Measurements from ENCODE around the gene CAMTA1.

The CAMTA1 gene

GRCh38 chr1:7045897-7046296 is 260.6 kb downstream of the CAMTA1 start:
- Histone ChIP-seq H3K9me3 (ENCODE audit: low read length) (no peaks in the 10 kb centered on the region), H3K9ac (ENCODE audit: low read length) (no peak overlapping the region), H3K27me3 (ENCODE audit: control insufficient read depth in 1 of 2, insufficient read depth in 2 of 2, low read length in 2 of 2) (peaks cover 0 to 6% of the 10 kb centered on the region in 2 donors), H3K27ac (ENCODE audit: low read depth, low read length) (no peak overlapping the region), H3K4me1 (ENCODE audit: insufficient read depth, low read length) (no peaks in the 10 kb centered on the region), H3K4me3 (ENCODE audit: low read depth in 1 of 2, low read length in 2 of 2) (no peak overlapping the region), H3K36me3 (ENCODE audit: insufficient read depth, low read length) (no peaks in the 10 kb centered on the region)

- no peak overlapping the region for H3K4me3 ChIP-seq (ENCODE audit: low read depth in 1 of 2, low read length in 2 of 2)
- H3K9ac ChIP-seq (ENCODE audit: low read length) = no peak overlapping the region
Measured at GRCh38 chr1:7046314-7046713, 261.1 kb downstream of the CAMTA1 start.

GRCh38 chr1:7046891-7047290 is 261.6 kb downstream of the CAMTA1 start:
- no peak overlapping the region for H3K4me3 ChIP-seq (ENCODE audit: low read depth in 1 of 2, low read length in 2 of 2)
- no peak overlapping the region for H3K9ac ChIP-seq (ENCODE audit: low read length)
- H3K4me1 ChIP-seq (ENCODE audit: insufficient read depth, low read length) = no peaks in the 10 kb centered on the region
- no peak overlapping the region for H3K27ac ChIP-seq (ENCODE audit: low read depth, low read length)
- H3K27me3 ChIP-seq (ENCODE audit: control insufficient read depth in 1 of 2, insufficient read depth in 2 of 2, low read length in 2 of 2) = peaks cover 0 to 6% of the 10 kb centered on the region in 2 donors
- no peaks in the 10 kb centered on the region for H3K36me3 ChIP-seq (ENCODE audit: insufficient read depth, low read length)
- no peaks in the 10 kb centered on the region for H3K9me3 ChIP-seq (ENCODE audit: low read length)

More at GRCh38 chr1:7046314-7046713, 261.1 kb downstream of the CAMTA1 start:
- Histone ChIP-seq H3K27ac (ENCODE audit: low read depth, low read length) (no peak overlapping the region), H3K4me1 (ENCODE audit: insufficient read depth, low read length) (no peaks in the 10 kb centered on the region), H3K27me3 (ENCODE audit: control insufficient read depth in 1 of 2, insufficient read depth in 2 of 2, low read length in 2 of 2) (peaks cover 0 to 6% of the 10 kb centered on the region in 2 donors), H3K9me3 (ENCODE audit: low read length) (no peaks in the 10 kb centered on the region), H3K36me3 (ENCODE audit: insufficient read depth, low read length) (no peaks in the 10 kb centered on the region)

- Histone ChIP-seq H3K27me3 (ENCODE audit: control insufficient read depth in 1 of 2, insufficient read depth in 2 of 2, low read length in 2 of 2) (peaks cover 0 to 6% of the 10 kb centered on the region in 2 donors), H3K27ac (ENCODE audit: low read depth, low read length) (no peak overlapping the region), H3K9ac (ENCODE audit: low read length) (no peak overlapping the region), H3K4me3 (ENCODE audit: low read depth in 1 of 2, low read length in 2 of 2) (no peak overlapping the region), H3K4me1 (ENCODE audit: insufficient read depth, low read length) (no peaks in the 10 kb centered on the region), H3K36me3 (ENCODE audit: insufficient read depth, low read length) (no peaks in the 10 kb centered on the region), H3K9me3 (ENCODE audit: low read length) (no peaks in the 10 kb centered on the region)
Measured at GRCh38 chr1:7047866-7048265, 262.6 kb downstream of the CAMTA1 start.

- Histone ChIP-seq H3K27me3 (ENCODE audit: control insufficient read depth in 1 of 2, insufficient read depth in 2 of 2, low read length in 2 of 2) (peaks cover 0 to 6% of the 10 kb centered on the region in 2 donors), H3K36me3 (ENCODE audit: insufficient read depth, low read length) (no peaks in the 10 kb centered on the region), H3K4me1 (ENCODE audit: insufficient read depth, low read length) (no peaks in the 10 kb centered on the region), H3K9ac (ENCODE audit: low read length) (no peak overlapping the region), H3K9me3 (ENCODE audit: low read length) (no peaks in the 10 kb centered on the region), H3K4me3 (ENCODE audit: low read depth in 1 of 2, low read length in 2 of 2) (no peak overlapping the region), H3K27ac (ENCODE audit: low read depth, low read length) (no peak overlapping the region)
Measured at GRCh38 chr1:7048395-7048794, 263.1 kb downstream of the CAMTA1 start.

GRCh38 chr1:7049913-7050625 is 264.8 kb downstream of the CAMTA1 start:
- Histone ChIP-seq H3K9me3 (ENCODE audit: low read length) (no peaks in the 10 kb centered on the region), H3K27ac (ENCODE audit: low read depth, low read length) (no peak overlapping the region), H3K9ac (ENCODE audit: low read length) (no peak overlapping the region), H3K36me3 (ENCODE audit: insufficient read depth, low read length) (no peaks in the 10 kb centered on the region), H3K4me1 (ENCODE audit: insufficient read depth, low read length) (no peaks in the 10 kb centered on the region), H3K27me3 (ENCODE audit: control insufficient read depth in 1 of 2, insufficient read depth in 2 of 2, low read length in 2 of 2) (no peaks in the 10 kb centered on the region), H3K4me3 (ENCODE audit: low read depth in 1 of 2, low read length in 2 of 2) (no peak overlapping the region)

GRCh38 chr1:7050751-7051665 is 265.8 kb downstream of the CAMTA1 start:
- Histone ChIP-seq H3K9me3 (ENCODE audit: low read length) (no peaks in the 10 kb centered on the region), H3K4me3 (ENCODE audit: low read depth in 1 of 2, low read length in 2 of 2) (no peak overlapping the region), H3K27me3 (ENCODE audit: control insufficient read depth in 1 of 2, insufficient read depth in 2 of 2, low read length in 2 of 2) (no peaks in the 10 kb centered on the region), H3K4me1 (ENCODE audit: insufficient read depth, low read length) (no peaks in the 10 kb centered on the region), H3K27ac (ENCODE audit: low read depth, low read length) (no peak overlapping the region), H3K9ac (ENCODE audit: low read length) (no peak overlapping the region), H3K36me3 (ENCODE audit: insufficient read depth, low read length) (no peaks in the 10 kb centered on the region)

GRCh38 chr1:7052701-7053100 is 267.4 kb downstream of the CAMTA1 start:
- Histone ChIP-seq H3K27ac (ENCODE audit: low read depth, low read length) (no peak overlapping the region), H3K27me3 (ENCODE audit: control insufficient read depth in 1 of 2, insufficient read depth in 2 of 2, low read length in 2 of 2) (no peaks in the 10 kb centered on the region), H3K36me3 (ENCODE audit: insufficient read depth, low read length) (no peaks in the 10 kb centered on the region), H3K9me3 (ENCODE audit: low read length) (no peaks in the 10 kb centered on the region), H3K4me3 (ENCODE audit: low read depth in 1 of 2, low read length in 2 of 2) (no peak overlapping the region), H3K9ac (ENCODE audit: low read length) (no peak overlapping the region), H3K4me1 (ENCODE audit: insufficient read depth, low read length) (no peaks in the 10 kb centered on the region)

- H3K4me3 ChIP-seq (ENCODE audit: low read depth in 1 of 2, low read length in 2 of 2) = no peak overlapping the region
- H3K27me3 ChIP-seq (ENCODE audit: control insufficient read depth in 1 of 2, insufficient read depth in 2 of 2, low read length in 2 of 2) = no peaks in the 10 kb centered on the region
- H3K4me1 ChIP-seq (ENCODE audit: insufficient read depth, low read length) = no peaks in the 10 kb centered on the region
- no peak overlapping the region for H3K9ac ChIP-seq (ENCODE audit: low read length)
- no peak overlapping the region for H3K27ac ChIP-seq (ENCODE audit: low read depth, low read length)
- H3K9me3 ChIP-seq (ENCODE audit: low read length) = no peaks in the 10 kb centered on the region
- H3K36me3 ChIP-seq (ENCODE audit: insufficient read depth, low read length) = no peaks in the 10 kb centered on the region
Measured at GRCh38 chr1:7060745-7061144, 275.5 kb downstream of the CAMTA1 start.

- no peaks in the 10 kb centered on the region for H3K36me3 ChIP-seq (ENCODE audit: insufficient read depth, low read length)
- H3K27ac ChIP-seq (ENCODE audit: low read depth, low read length) = no peak overlapping the region
- H3K27me3 ChIP-seq (ENCODE audit: control insufficient read depth in 1 of 2, insufficient read depth in 2 of 2, low read length in 2 of 2) = no peaks in the 10 kb centered on the region
Measured at GRCh38 chr1:7062346-7063061, 277.2 kb downstream of the CAMTA1 start.

GRCh38 chr1:7063981-7064380 is 278.7 kb downstream of the CAMTA1 start:
- Histone ChIP-seq H3K27me3 (ENCODE audit: control insufficient read depth in 1 of 2, insufficient read depth in 2 of 2, low read length in 2 of 2) (no peaks in the 10 kb centered on the region), H3K36me3 (ENCODE audit: insufficient read depth, low read length) (no peaks in the 10 kb centered on the region), H3K4me1 (ENCODE audit: insufficient read depth, low read length) (no peaks in the 10 kb centered on the region), H3K4me3 (ENCODE audit: low read depth in 1 of 2, low read length in 2 of 2) (no peak overlapping the region), H3K27ac (ENCODE audit: low read depth, low read length) (no peak overlapping the region), H3K9ac (ENCODE audit: low read length) (no peak overlapping the region), H3K9me3 (ENCODE audit: low read length) (no peaks in the 10 kb centered on the region)

More at GRCh38 chr1:7062346-7063061, 277.2 kb downstream of the CAMTA1 start:
- Histone ChIP-seq H3K4me1 (ENCODE audit: insufficient read depth, low read length) (no peaks in the 10 kb centered on the region), H3K4me3 (ENCODE audit: low read depth in 1 of 2, low read length in 2 of 2) (no peak overlapping the region), H3K9ac (ENCODE audit: low read length) (no peak overlapping the region), H3K9me3 (ENCODE audit: low read length) (no peaks in the 10 kb centered on the region)

All from muscle layer of colon (tissue), 2 donors.